Left renal pelvis (tissue), 4 donors: ENCODE results near the gene FBXL7. TPM values are rescaled to one million over a fixed set of nuclear protein-coding genes. Genes with fewer than 3 reads are reported as not detected.
A peak's percentile ranks its signal among the peaks of the same experiment; 100 is the strongest.

Experiments used
- DNase-seq, 4 donors: peaks; one replicate each; pipeline ENCODE4 v3.0.0-alpha.2; 2013; ENCODE audit warnings: low read depth in 4 of 4, low spot score in 3 of 4
- polyA plus RNA-seq, 4 donors: library from polyadenylated mRNA; unstranded; fragments of 120-200 nt; gene quantifications; one replicate each; pipeline ENCODE4 v1.2.1, GENCODE V29; 2013; ENCODE audit not compliant: insufficient read length in 4 of 4

Gene FBXL7
- polyA plus RNA-seq, 4 donors, result 26.2 to 79.3 (median 28.7) TPM

- DNase-seq, result no peak
Measured at GRCh38 chr5:15574806-15575325, 74.9 kb downstream of the FBXL7 start.

GRCh38 chr5:15575666-15576065 is 75.7 kb downstream of the FBXL7 start:
- DNase-seq, result no peak

- no peak for DNase-seq
Measured at GRCh38 chr5:15577132-15577531, 77.2 kb downstream of the FBXL7 start.

- no peak for DNase-seq
Measured at GRCh38 chr5:15577831-15578230, 77.9 kb downstream of the FBXL7 start.

GRCh38 chr5:15579193-15579990 is 79.4 kb downstream of the FBXL7 start:
- no peak for DNase-seq

GRCh38 chr5:15584528-15584927 is 84.5 kb downstream of the FBXL7 start:
- no peak for DNase-seq

- DNase-seq, result no peak
Measured at GRCh38 chr5:15585128-15585527, 85.1 kb downstream of the FBXL7 start.

GRCh38 chr5:15585841-15586591 is 86.0 kb downstream of the FBXL7 start:
- no peak for DNase-seq

- no peak for DNase-seq
Measured at GRCh38 chr5:15587916-15588315, 87.9 kb downstream of the FBXL7 start.

GRCh38 chr5:15592728-15593127 is 92.7 kb downstream of the FBXL7 start:
- no peak for DNase-seq

- DNase-seq, result peak in 2 of 4 donors; percentile 24 to 39
Measured at GRCh38 chr5:15594977-15595568, 95.1 kb downstream of the FBXL7 start.

GRCh38 chr5:15595929-15596328 is 95.9 kb downstream of the FBXL7 start:
- no peak for DNase-seq

- DNase-seq, result no peak
Measured at GRCh38 chr5:15596936-15597335, 97.0 kb downstream of the FBXL7 start.

- no peak for DNase-seq
Measured at GRCh38 chr5:15597804-15598203, 97.8 kb downstream of the FBXL7 start.

- DNase-seq, result no peak
Measured at GRCh38 chr5:15598294-15598902, 98.4 kb downstream of the FBXL7 start.

- no peak for DNase-seq
Measured at GRCh38 chr5:15600035-15600434, 100.1 kb downstream of the FBXL7 start.

GRCh38 chr5:15601274-15601673 is 101.3 kb downstream of the FBXL7 start:
- no peak for DNase-seq

- DNase-seq, result no peak
Measured at GRCh38 chr5:15601853-15602252, 101.9 kb downstream of the FBXL7 start.

GRCh38 chr5:15604986-15605385 is 105.0 kb downstream of the FBXL7 start:
- no peak for DNase-seq

GRCh38 chr5:15606197-15606596 is 106.2 kb downstream of the FBXL7 start:
- no peak for DNase-seq

GRCh38 chr5:15607076-15607475 is 107.1 kb downstream of the FBXL7 start:
- no peak for DNase-seq
